PC-9 (cell line): Measurements from ENCODE around the gene TBCE. TPM values are rescaled to one million over a fixed set of nuclear protein-coding genes. Genes with fewer than 3 reads are reported as not detected.
"Not testable (repeated sequence)": the region's sequence is repeated elsewhere in the genome, so short reads cannot be mapped to it uniquely, and the experiment has no call there.

ENCODE experiments used
- BruUV-seq: library from RNA; stranded (reverse); fragments of 400-500 nt; replicated peaks from 2 replicates; lab custom pipeline; 2021; lab: Mats Ljungman, UMichigan
- CTCF ChIA-PET: fragments of 300-600 bp; sonication (Branson Sonifier 250); formaldehyde crosslinking; loops from one replicate; lab custom pipeline; 2022; ENCODE audit warnings: antibody characterized with exemption; lab: Charles Lee
- POLR2A ChIA-PET: fragments of 300-600 bp; sonication (Branson Sonifier 250); formaldehyde crosslinking; loops from one replicate; lab custom pipeline; 2022; ENCODE audit warnings: antibody characterized with exemption; ENCODE audit not compliant: unreplicated experiment; lab: Charles Lee
- DNase-seq, 2 experiments: peaks; one replicate each; pipeline versions ENCODE4 v3.0.0 to v3.0.0-alpha.2; 2015 to 2022; ENCODE audit warnings: mixed read lengths in 1 of 2
- H2AFZ ChIP-seq: fragments of 200-600 bp; sonication (generic); 2 replicates; pipeline ENCODE4 v1.8.1; 2017; ENCODE audit warnings: antibody characterized with exemption
- H3F3A ChIP-seq: fragments of 200-600 bp; sonication (generic); 2 replicates; pipeline ENCODE4 v1.8.1; 2017; ENCODE audit warnings: antibody characterized with exemption, mild to moderate bottlenecking, low read depth; ENCODE audit not compliant: insufficient read depth
- H3K27ac ChIP-seq: fragments of 200-600 bp; sonication (generic); 2 replicates; pipeline ENCODE4 v1.6.1; 2016; ENCODE audit warnings: mixed run types
- H3K27me3 ChIP-seq: fragments of 200-600 bp; sonication (generic); 2 replicates; pipeline ENCODE4 v1.6.1; 2016; ENCODE audit warnings: low read depth, mixed run types; ENCODE audit not compliant: insufficient read depth
- H3K36me3 ChIP-seq: fragments of 200-600 bp; sonication (generic); 2 replicates; pipeline ENCODE4 v1.6.1; 2016; ENCODE audit warnings: low read depth, mixed run types
- H3K4me1 ChIP-seq: fragments of 200-600 bp; sonication (generic); replicated peaks from 2 replicates; pipeline ENCODE4 v1.6.1; 2016; ENCODE audit warnings: mixed run types; ENCODE audit not compliant: insufficient read depth
- H3K4me2 ChIP-seq: fragments of 200-600 bp; sonication (generic); 2 replicates; pipeline ENCODE4 v1.6.1; 2017; ENCODE audit warnings: mixed run types
- H3K4me3 ChIP-seq: fragments of 200-600 bp; sonication (generic); 2 replicates; pipeline ENCODE4 v1.6.1; 2016; ENCODE audit warnings: mixed run types
- H3K79me2 ChIP-seq: fragments of 200-600 bp; sonication (generic); 2 replicates; pipeline ENCODE4 v1.6.1; 2017; ENCODE audit warnings: low read depth, mixed run types
- H3K9me2 ChIP-seq: fragments of 200-600 bp; sonication (generic); 2 replicates; pipeline ENCODE4 v1.8.1; 2017; ENCODE audit warnings: mild to moderate bottlenecking; ENCODE audit not compliant: insufficient read depth
- H3K9me3 ChIP-seq: fragments of 200-600 bp; sonication (generic); 2 replicates; pipeline ENCODE4 v1.8.1; 2016; ENCODE audit warnings: low read depth; ENCODE audit not compliant: insufficient read depth
- H4K20me1 ChIP-seq: fragments of 200-600 bp; sonication (generic); 2 replicates; pipeline ENCODE4 v1.8.1; 2017; ENCODE audit not compliant: insufficient read depth
- CTCF ChIP-seq: fragments of 200-600 bp; sonication (generic); conservative IDR thresholded peaks from 2 replicates; pipeline ENCODE4 v1.6.1; 2017; ENCODE audit warnings: mixed run types, antibody characterized with exemption, mild to moderate bottlenecking, moderate library complexity
- EZH2 ChIP-seq: fragments of 200-600 bp; sonication (generic); IDR thresholded peaks from 2 replicates; pipeline ENCODE4 v1.8.0; 2017; ENCODE audit warnings: antibody characterized with exemption, low read depth
- intact Hi-C: fragments of 100-400 bp; cut with micrococcal nuclease; formaldehyde crosslinking; loops from one replicate; pipeline ENCODE4 v1.10.0; 2022; ENCODE audit not compliant: unreplicated experiment
- total RNA-seq: library from RNA; stranded (reverse); gene quantifications from 2 replicates; pipeline ENCODE4 v1.2.3, GENCODE V29; 2021

The TBCE gene
- total RNA-seq, 1 experiment from 2014 or later, result 18.9 TPM

- no peaks in the 10 kb centered on the region for H3K27me3 ChIP-seq
- H3K27ac ChIP-seq, result no peak overlapping the region
- intact Hi-C loops, result no loop called here
- peaks cover 18% of the 10 kb centered on the region; the same call in 1 of the 2 replicates for H3K36me3 ChIP-seq
- no peak for DNase-seq
- no peak overlapping the region for H3K4me2 ChIP-seq
- peaks cover 41% of the 10 kb centered on the region for H3F3A ChIP-seq
- H3K9me3 ChIP-seq, result no peaks in the 10 kb centered on the region
- ChIA-PET CTCF (interaction anchor here (0.7 kb wide), 1 partner anchor 215 kb away, joined by 19 read pairs; no protein-coding TSS in a partner anchor), POLR2A (interaction anchor here (0.6 kb wide), 1 partner anchor 964 kb away, joined by 15 read pairs; no protein-coding TSS in a partner anchor)
- H3K4me3 ChIP-seq, result no peak overlapping the region
- BruUV-seq, result no TSS peak
- H3K4me1 ChIP-seq, result peaks cover 15% of the 10 kb centered on the region
- H4K20me1 ChIP-seq, result no peaks in the 10 kb centered on the region
- TF ChIP-seq EZH2 (no peak), CTCF (no peak)
- no peaks in the 10 kb centered on the region for H3K9me2 ChIP-seq
- no peak overlapping the region for H2AFZ ChIP-seq
- H3K79me2 ChIP-seq, result 0 out of 2 replicates have a peak, but pooled peaks cover 3% of the 10 kb centered on the region
Measured at GRCh38 chr1:235468004-235468403, 100.8 kb downstream of the TBCE start.

- ChIA-PET POLR2A (interaction anchor here (0.5 kb wide), 1 partner anchor 257 kb away, joined by 5 read pairs; no protein-coding TSS in a partner anchor), CTCF (no interaction called here)
- Histone ChIP-seq H3K4me2 (peak overlapping the region; percentile 10; the same call in 1 of the 2 replicates), H3K27me3 (no peaks in the 10 kb centered on the region), H2AFZ (no peak overlapping the region), H3K27ac (peak overlapping the region; percentile 74), H3K4me3 (no peak overlapping the region), H4K20me1 (no peaks in the 10 kb centered on the region), H3K4me1 (peaks cover 15% of the 10 kb centered on the region), H3K9me2 (no peaks in the 10 kb centered on the region), H3F3A (peaks cover 47% of the 10 kb centered on the region), H3K9me3 (no peaks in the 10 kb centered on the region), H3K36me3 (peaks cover 14% of the 10 kb centered on the region; the same call in 1 of the 2 replicates), H3K79me2 (0 out of 2 replicates have a peak, but pooled peaks cover 3% of the 10 kb centered on the region)
- TF ChIP-seq EZH2 (no peak), CTCF (peak; percentile 48)
- BruUV-seq, result no TSS peak
- intact Hi-C loops, result no loop called here
- DNase-seq, result peak; percentile 45 to 85
Measured at GRCh38 chr1:235468970-235469369, 101.7 kb downstream of the TBCE start.

GRCh38 chr1:235469897-235470296, 102.7 kb downstream of the TBCE start:
- H2AFZ ChIP-seq, H3K4me2 ChIP-seq, H3K27me3 ChIP-seq, H3K4me3 ChIP-seq, H3K9me2 ChIP-seq, intact Hi-C loops, DNase-seq, H3K9me3 ChIP-seq, H4K20me1 ChIP-seq, POLR2A ChIA-PET, BruUV-seq, H3K79me2 ChIP-seq, CTCF ChIA-PET: not testable (repeated sequence)
- peaks cover 10% of the 10 kb centered on the region; the same call in 1 of the 2 replicates for H3K36me3 ChIP-seq
- H3K27ac ChIP-seq, result peak overlapping the region; percentile 74
- H3K4me1 ChIP-seq, result peaks cover 15% of the 10 kb centered on the region
- peaks cover 45% of the 10 kb centered on the region for H3F3A ChIP-seq
